Endodermal cell (in vitro differentiated cells): ENCODE results near the gene RTL5. TPM values are rescaled to one million over a fixed set of nuclear protein-coding genes. Genes with fewer than 3 reads are reported as not detected.

Source experiments
- DNase-seq: peaks from one replicate; pipeline ENCODE4 v3.0.0-alpha.2; 2017
- H3K27ac ChIP-seq: 2 replicates; pipeline ENCODE4 v1.5.1; 2013; ENCODE audit warnings: mild to moderate bottlenecking, low read depth, low read length, moderate library complexity
- H3K27me3 ChIP-seq: 2 replicates; pipeline ENCODE4 v1.6.1; 2013; ENCODE audit warnings: mild to moderate bottlenecking, low read length, moderate library complexity; ENCODE audit not compliant: insufficient read depth, control insufficient read depth, poor library complexity, severe bottlenecking
- H3K36me3 ChIP-seq: 2 replicates; pipeline ENCODE4 v1.7.0; 2013; ENCODE audit warnings: mild to moderate bottlenecking, low read length, moderate library complexity; ENCODE audit not compliant: control insufficient read depth, insufficient read depth
- H3K4me1 ChIP-seq: one replicate; pipeline ENCODE4 v1.7.0; 2013; ENCODE audit warnings: low read length; ENCODE audit not compliant: control insufficient read depth, insufficient read depth
- H3K4me3 ChIP-seq: 2 replicates; pipeline ENCODE4 v1.5.1; 2013; ENCODE audit warnings: mild to moderate bottlenecking, low read length, moderate library complexity
- H3K9ac ChIP-seq: 2 replicates; pipeline ENCODE4 v1.6.1; 2013; ENCODE audit warnings: mild to moderate bottlenecking, low read length, moderate library complexity; ENCODE audit not compliant: poor library complexity, severe bottlenecking; ENCODE audit errors: extremely low read depth
- H3K9me3 ChIP-seq: 2 replicates; pipeline ENCODE4 v1.6.1; 2013; ENCODE audit warnings: mild to moderate bottlenecking, low read length, moderate library complexity; ENCODE audit not compliant: control insufficient read depth
- H3K27ac Mint-ChIP-seq: 2 replicates; pipeline ENCODE4 v1.8.0; 2020; ENCODE audit warnings: mixed read lengths
- H3K27me3 Mint-ChIP-seq: 2 replicates; pipeline ENCODE4 v1.8.0; 2021; ENCODE audit warnings: mild to moderate bottlenecking, mixed read lengths; ENCODE audit not compliant: insufficient read depth
- H3K36me3 Mint-ChIP-seq: 2 replicates; pipeline ENCODE4 v1.8.0; 2020; ENCODE audit warnings: low read depth, mixed read lengths
- H3K4me1 Mint-ChIP-seq: 2 replicates; pipeline ENCODE4 v1.8.0; 2020; ENCODE audit warnings: mixed read lengths
- H3K4me3 Mint-ChIP-seq: 2 replicates; pipeline ENCODE4 v1.8.0; 2020; ENCODE audit warnings: mild to moderate bottlenecking, moderate library complexity, mixed read lengths
- H3K9me3 Mint-ChIP-seq: 2 replicates; pipeline ENCODE4 v1.8.0; 2020; ENCODE audit warnings: mild to moderate bottlenecking, mixed read lengths
- CTCF ChIP-seq: fragments of 200-600 bp; sonication (generic); conservative IDR thresholded peaks from 2 replicates; pipeline ENCODE4 v1.5.0; 2021; ENCODE audit warnings: antibody characterized with exemption, mild to moderate bottlenecking
- WGBS, 2 experiments: methylation state at CpG; one replicate each; pipeline versions ENCODE4 v1.1.5 to v1.1.7; 2013; ENCODE audit warnings: missing lambda C conversion rate in 2 of 2, mixed read lengths in 1 of 2; ENCODE audit not compliant: insufficient coverage in 1 of 2, insufficient read length in 1 of 2; 5-methylcytosine and 5-hydroxymethylcytosine counted together
- total RNA-seq, 2 donors: library from RNA; stranded (reverse); fragmentation: NEBNext Ultra II Directional in 1 of 2; extraction: Animal tissue kit (Norgen Biotek cat#: 25700) in 1 of 2; gene quantifications; 2 replicates in 1 of 2; 3 replicates in 1 of 2; pipeline ENCODE4 v1.2.1, GENCODE V29; 2021

RTL5 gene
- total RNA-seq, 2 donors from 2014 or later: 8.4 to 9.9 TPM

GRCh38 chrX:72095370-72095769, 36.3 kb downstream of the RTL5 start:
- TF ChIP-seq CTCF: no peak
- no peak overlapping the region for H3K27ac Mint-ChIP-seq
- no peak overlapping the region for H3K4me3 ChIP-seq
- H3K36me3 Mint-ChIP-seq: no peaks in the 10 kb centered on the region
- no peak overlapping the region for H3K4me3 Mint-ChIP-seq
- 40 to 69% methylated on average over 1 to 2 of the region's 2 CpGs for WGBS, 2 experiments
- no peaks in the 10 kb centered on the region for H3K27me3 Mint-ChIP-seq
- no peak overlapping the region for H3K27ac ChIP-seq
- DNase-seq: peak; percentile 27
- H3K9ac ChIP-seq: no peak overlapping the region
- H3K27me3 ChIP-seq: no peaks in the 10 kb centered on the region
- H3K36me3 ChIP-seq: no peaks in the 10 kb centered on the region
- no peaks in the 10 kb centered on the region for H3K4me1 ChIP-seq
- peaks cover 43% of the 10 kb centered on the region for H3K9me3 Mint-ChIP-seq
- no peaks in the 10 kb centered on the region for H3K9me3 ChIP-seq
- peaks cover 10% of the 10 kb centered on the region for H3K4me1 Mint-ChIP-seq

GRCh38 chrX:72094894-72095293, 36.8 kb downstream of the RTL5 start:
- Mint-ChIP-seq H3K4me1 (peaks cover 7% of the 10 kb centered on the region), H3K9me3 (peaks cover 41% of the 10 kb centered on the region), H3K4me3 (no peak overlapping the region), H3K27ac (no peak overlapping the region), H3K36me3 (no peaks in the 10 kb centered on the region), H3K27me3 (no peaks in the 10 kb centered on the region)
- Histone ChIP-seq H3K9ac (no peak overlapping the region), H3K9me3 (no peaks in the 10 kb centered on the region), H3K4me1 (no peaks in the 10 kb centered on the region), H3K27ac (no peak overlapping the region), H3K36me3 (no peaks in the 10 kb centered on the region), H3K27me3 (no peaks in the 10 kb centered on the region), H3K4me3 (no peak overlapping the region)
- TF ChIP-seq CTCF: no peak
- DNase-seq: peak; percentile 69
- WGBS, 2 experiments: 91 to 93% methylated on average over 2 to 4 of the region's 4 CpGs

- 86% methylated on average over 2 of the region's 3 CpGs; no CpG with 5 or more reads in 1 of the 2 experiments for WGBS, 2 experiments
- TF ChIP-seq CTCF: no peak
Observed at GRCh38 chrX:72089254-72089653, 42.5 kb downstream of the RTL5 start.

More at GRCh38 chrX:72089254-72089653, 42.5 kb downstream of the RTL5 start:
- Histone ChIP-seq H3K36me3 (no peaks in the 10 kb centered on the region), H3K27ac (no peak overlapping the region), H3K4me3 (no peak overlapping the region), H3K4me1 (no peaks in the 10 kb centered on the region), H3K9me3 (no peaks in the 10 kb centered on the region), H3K9ac (no peak overlapping the region), H3K27me3 (no peaks in the 10 kb centered on the region)
- Mint-ChIP-seq H3K36me3 (peaks cover 2% of the 10 kb centered on the region), H3K27ac (no peak overlapping the region), H3K4me3 (no peak overlapping the region), H3K9me3 (peaks cover 65% of the 10 kb centered on the region), H3K4me1 (peaks cover under 1% of the 10 kb centered on the region), H3K27me3 (no peaks in the 10 kb centered on the region)
- no peak for DNase-seq
